LHCN-M2 (cell line): ENCODE results near the gene AKAP10. TPM values are rescaled to one million over a fixed set of nuclear protein-coding genes. Genes with fewer than 3 reads are reported as not detected.
A peak's percentile ranks its signal among the peaks of the same experiment; 100 is the strongest.
"Not testable (repeated sequence)": the region's sequence is repeated elsewhere in the genome, so short reads cannot be mapped to it uniquely, and the experiment has no call there.

Experiments
- DNase-seq: peaks from one replicate; pipeline ENCODE4 v3.0.0-alpha.2; 2012; ENCODE audit warnings: low read depth
- polyA plus RNA-seq: library from polyadenylated mRNA; unstranded; fragments of >200 nt; gene quantifications from one replicate; pipeline ENCODE4 v1.2.1, GENCODE V29; 2012; ENCODE audit warnings: missing spikeins
- total RNA-seq: library from RNA; depleted of rRNA; stranded (reverse); fragments of >200 nt; gene quantifications from 2 replicates; pipeline ENCODE4 v1.2.3, GENCODE V29; 2014; rRNA removed

AKAP10 gene
- total RNA-seq, result 20.6 and 22.6 TPM in 2 replicates
- 7.8 TPM for polyA plus RNA-seq

GRCh38 chr17:19977293-19978208, at the start of gene AKAP10:
AKAP10 (minus strand) TSS chr17:19977828; CDS start chr17:19977679, 149 bp downstream.
- DNase-seq, result peak; percentile 84

GRCh38 chr17:20026960-20027359, 49.3 kb upstream of the AKAP10 start:
- no peak for DNase-seq

GRCh38 chr17:20022701-20023100, 45.1 kb upstream of the AKAP10 start:
- DNase-seq, result no peak

- DNase-seq, result not testable (repeated sequence)
Observed at GRCh38 chr17:20016475-20016992, 38.9 kb upstream of the AKAP10 start.

GRCh38 chr17:20012017-20012536, 34.4 kb upstream of the AKAP10 start:
- no peak for DNase-seq

- no peak for DNase-seq
Observed at GRCh38 chr17:20010936-20011335, 33.3 kb upstream of the AKAP10 start.

- DNase-seq, result peak; percentile 55
Observed at GRCh38 chr17:20010099-20010863, 32.7 kb upstream of the AKAP10 start.

- peak; percentile 52 for DNase-seq
Observed at GRCh38 chr17:20009302-20010098, 31.9 kb upstream of the AKAP10 start, which contains the start of gene SPECC1. SPECC1 (plus strand) TSS chr17:20009359; CDS start chr17:20096652, 87,293 bp downstream.

GRCh38 chr17:20009052-20009301, 31.3 kb upstream of the AKAP10 start:
- DNase-seq, result no peak

GRCh38 chr17:20008242-20009051, 30.8 kb upstream of the AKAP10 start:
- DNase-seq, result no peak

- DNase-seq, result no peak
Observed at GRCh38 chr17:19996502-19996901, 18.9 kb upstream of the AKAP10 start.

- no peak for DNase-seq
Observed at GRCh38 chr17:19996086-19996485, 18.5 kb upstream of the AKAP10 start.

- DNase-seq, result peak; percentile 81
Observed at GRCh38 chr17:19992803-19993713, 15.4 kb upstream of the AKAP10 start.

- DNase-seq, result no peak
Observed at GRCh38 chr17:19991252-19991885, 13.7 kb upstream of the AKAP10 start.

GRCh38 chr17:19987897-19988296, 10.3 kb upstream of the AKAP10 start:
- no peak for DNase-seq

- no peak for DNase-seq
Observed at GRCh38 chr17:19986941-19987861, 9.6 kb upstream of the AKAP10 start.

- DNase-seq, result no peak
Observed at GRCh38 chr17:19979917-19980770, 2.5 kb upstream of the AKAP10 start.
